H9 (cell line): Measurements from ENCODE around the gene ELAVL1. TPM values are rescaled to one million over a fixed set of nuclear protein-coding genes. Genes with fewer than 3 reads are reported as not detected.

ENCODE experiments used
- DNase-seq: peaks from one replicate; pipeline ENCODE4 v3.0.0-alpha.2; 2017
- H2AFZ ChIP-seq: one replicate; pipeline ENCODE4 v1.6.1; 2013; ENCODE audit warnings: mild to moderate bottlenecking, low read length, control low read depth, moderate library complexity
- H2AK5ac ChIP-seq: 2 replicates; pipeline ENCODE4 v1.6.1; 2013; ENCODE audit warnings: low read length, control low read depth, mixed read lengths; ENCODE audit not compliant: insufficient read length
- H2BK120ac ChIP-seq: one replicate; pipeline ENCODE4 v1.6.1; 2013; ENCODE audit warnings: low read depth, mild to moderate bottlenecking, low read length, control low read depth, inconsistent platforms; ENCODE audit not compliant: poor library complexity, severe bottlenecking
- H2BK12ac ChIP-seq: 2 replicates; pipeline ENCODE4 v1.6.1; 2013; ENCODE audit warnings: low read length, control low read depth, mixed read lengths, low read depth; ENCODE audit not compliant: insufficient read length
- H2BK15ac ChIP-seq: 2 replicates; pipeline ENCODE4 v1.6.1; 2013; ENCODE audit warnings: low read depth, low read length, control low read depth
- H2BK20ac ChIP-seq: one replicate; pipeline ENCODE4 v1.6.1; 2013; ENCODE audit warnings: low read depth, mild to moderate bottlenecking, low read length, control low read depth, inconsistent platforms; ENCODE audit not compliant: poor library complexity, severe bottlenecking
- H2BK5ac ChIP-seq: 2 replicates; pipeline ENCODE4 v1.6.1; 2013; ENCODE audit warnings: low read length, control low read depth, mixed read lengths; ENCODE audit not compliant: insufficient read length
- H3K14ac ChIP-seq: 2 replicates; pipeline ENCODE4 v1.6.1; 2013; ENCODE audit warnings: low read length, control low read depth; ENCODE audit not compliant: insufficient read depth
- H3K18ac ChIP-seq: 2 replicates; pipeline ENCODE4 v1.6.1; 2013; ENCODE audit warnings: low read depth, mild to moderate bottlenecking, mixed read lengths, low read length, control low read depth; ENCODE audit not compliant: insufficient read length
- H3K23ac ChIP-seq: 2 replicates; pipeline ENCODE4 v1.6.1; 2013; ENCODE audit warnings: low read length, control low read depth, mixed read lengths, low read depth; ENCODE audit not compliant: insufficient read length
- H3K23me2 ChIP-seq: 2 replicates; pipeline ENCODE4 v1.6.1; 2013; ENCODE audit warnings: low read depth, mild to moderate bottlenecking, mixed read lengths, low read length, control low read depth; ENCODE audit not compliant: insufficient read length, poor library complexity, severe bottlenecking
- H3K27ac ChIP-seq: 2 replicates; pipeline ENCODE4 v1.5.1; 2013; ENCODE audit warnings: low read length, control low read depth, mixed read lengths, low read depth; ENCODE audit not compliant: insufficient read length
- H3K27me3 ChIP-seq: 2 replicates; pipeline ENCODE4 v1.6.1; 2013; ENCODE audit warnings: low read length, control low read depth, inconsistent platforms; ENCODE audit not compliant: insufficient read depth
- H3K4ac ChIP-seq: 2 replicates; pipeline ENCODE4 v1.6.1; 2013; ENCODE audit warnings: low read depth, mild to moderate bottlenecking, control low read depth, inconsistent platforms, low read length, moderate library complexity
- H3K4me1 ChIP-seq: 2 replicates; pipeline ENCODE4 v1.6.1; 2013; ENCODE audit warnings: low read length, control low read depth, inconsistent platforms; ENCODE audit not compliant: insufficient read depth
- H3K4me2 ChIP-seq: 2 replicates; pipeline ENCODE4 v1.6.1; 2013; ENCODE audit warnings: low read length, control low read depth, mixed read lengths; ENCODE audit not compliant: insufficient read length, insufficient read depth
- H3K56ac ChIP-seq: 2 replicates; pipeline ENCODE4 v1.6.1; 2013; ENCODE audit warnings: low read depth, mild to moderate bottlenecking, mixed read lengths, low read length, control low read depth; ENCODE audit not compliant: insufficient read length
- H3K79me1 ChIP-seq: 2 replicates; pipeline ENCODE4 v1.6.1; 2013; ENCODE audit warnings: low read depth, mild to moderate bottlenecking, moderate library complexity, low read length, control low read depth, inconsistent platforms; ENCODE audit not compliant: insufficient read depth, poor library complexity, severe bottlenecking
- H3K79me2 ChIP-seq: 2 replicates; pipeline ENCODE4 v1.6.1; 2013; ENCODE audit warnings: low read length, control low read depth, inconsistent platforms; ENCODE audit not compliant: insufficient read depth
- H3K9ac ChIP-seq: 2 replicates; pipeline ENCODE4 v1.6.1; 2013; ENCODE audit warnings: low read length, control low read depth, mixed read lengths; ENCODE audit not compliant: insufficient read length; ENCODE audit errors: extremely low read depth
- H3K9me3 ChIP-seq: one replicate; pipeline ENCODE4 v1.6.1; 2013; ENCODE audit warnings: low read depth, low read length, inconsistent platforms; ENCODE audit not compliant: control insufficient read depth
- H3T11ph ChIP-seq: one replicate; pipeline ENCODE4 v1.6.1; 2013; ENCODE audit warnings: mild to moderate bottlenecking, low read length, control low read depth, inconsistent platforms
- H4K20me1 ChIP-seq: one replicate; pipeline ENCODE4 v1.6.1; 2013; ENCODE audit not compliant: control insufficient read depth, insufficient read length, insufficient read depth
- H4K5ac ChIP-seq: 2 replicates; pipeline ENCODE4 v1.6.1; 2013; ENCODE audit warnings: low read depth, mild to moderate bottlenecking, mixed read lengths, low read length, control low read depth; ENCODE audit not compliant: insufficient read length
- H4K8ac ChIP-seq: replicated peaks from 2 replicates; pipeline ENCODE4 v1.6.1; 2013; ENCODE audit warnings: low read length, control low read depth, mixed read lengths, low read depth; ENCODE audit not compliant: insufficient read length
- H4K91ac ChIP-seq: 2 replicates; pipeline ENCODE4 v1.6.1; 2013; ENCODE audit warnings: low read depth, mild to moderate bottlenecking, moderate library complexity, mixed read lengths, low read length, control low read depth; ENCODE audit not compliant: insufficient read length
- H3K27ac Mint-ChIP-seq, 3 experiments: 2 replicates in 2 of 3; 3 replicates in 1 of 3; pipeline ENCODE4 v1.8.0; 2020 to 2021; ENCODE audit warnings: mixed read lengths in 3 of 3, mild to moderate bottlenecking in 1 of 3, moderate library complexity in 1 of 3
- H3K27me3 Mint-ChIP-seq: 2 replicates; pipeline ENCODE4 v1.8.0; 2021; ENCODE audit warnings: low read depth, mild to moderate bottlenecking, moderate library complexity, mixed read lengths
- H3K36me3 Mint-ChIP-seq, 3 experiments: 2 replicates in 2 of 3; 3 replicates in 1 of 3; pipeline ENCODE4 v1.8.0; 2020 to 2021; ENCODE audit warnings: low read depth in 3 of 3, mixed read lengths in 3 of 3; ENCODE audit not compliant: insufficient read depth in 1 of 3
- H3K4me1 Mint-ChIP-seq, 2 experiments: 2 replicates each; pipeline ENCODE4 v1.8.0; 2020; ENCODE audit warnings: mixed read lengths in 2 of 2
- H3K4me3 Mint-ChIP-seq, 2 experiments: 2 replicates in 1 of 2; 3 replicates in 1 of 2; pipeline ENCODE4 v1.8.0; 2020 to 2021; ENCODE audit warnings: mild to moderate bottlenecking in 2 of 2, mixed read lengths in 2 of 2, moderate library complexity in 1 of 2
- H3K9me3 Mint-ChIP-seq, 2 experiments: 2 replicates in 1 of 2; 3 replicates in 1 of 2; pipeline ENCODE4 v1.8.0; 2020; ENCODE audit warnings: mild to moderate bottlenecking in 2 of 2, mixed read lengths in 2 of 2, moderate library complexity in 1 of 2
- CTCF ChIP-seq: fragments of 200-600 bp; sonication (generic); conservative IDR thresholded peaks from 3 replicates; pipeline ENCODE4 v1.8.0; 2021; ENCODE audit warnings: antibody characterized with exemption, mild to moderate bottlenecking
- WGBS: extraction: QIAGEN DNeasy Blood & Tissue Kit; methylation state at CpG from one replicate; pipeline ENCODE4 v1.1.7; 2013; ENCODE audit warnings: missing lambda C conversion rate, low lambda C conversion rate, mixed read lengths; ENCODE audit not compliant: insufficient read length; ENCODE audit errors: extremely low coverage; 5-methylcytosine and 5-hydroxymethylcytosine counted together
- total RNA-seq: library from RNA; stranded (reverse); gene quantifications from 2 replicates; pipeline ENCODE4 v1.2.1, GENCODE V29; 2021

The ELAVL1 gene
- total RNA-seq, 1 experiment from 2014 or later: 149 TPM

DNA sequence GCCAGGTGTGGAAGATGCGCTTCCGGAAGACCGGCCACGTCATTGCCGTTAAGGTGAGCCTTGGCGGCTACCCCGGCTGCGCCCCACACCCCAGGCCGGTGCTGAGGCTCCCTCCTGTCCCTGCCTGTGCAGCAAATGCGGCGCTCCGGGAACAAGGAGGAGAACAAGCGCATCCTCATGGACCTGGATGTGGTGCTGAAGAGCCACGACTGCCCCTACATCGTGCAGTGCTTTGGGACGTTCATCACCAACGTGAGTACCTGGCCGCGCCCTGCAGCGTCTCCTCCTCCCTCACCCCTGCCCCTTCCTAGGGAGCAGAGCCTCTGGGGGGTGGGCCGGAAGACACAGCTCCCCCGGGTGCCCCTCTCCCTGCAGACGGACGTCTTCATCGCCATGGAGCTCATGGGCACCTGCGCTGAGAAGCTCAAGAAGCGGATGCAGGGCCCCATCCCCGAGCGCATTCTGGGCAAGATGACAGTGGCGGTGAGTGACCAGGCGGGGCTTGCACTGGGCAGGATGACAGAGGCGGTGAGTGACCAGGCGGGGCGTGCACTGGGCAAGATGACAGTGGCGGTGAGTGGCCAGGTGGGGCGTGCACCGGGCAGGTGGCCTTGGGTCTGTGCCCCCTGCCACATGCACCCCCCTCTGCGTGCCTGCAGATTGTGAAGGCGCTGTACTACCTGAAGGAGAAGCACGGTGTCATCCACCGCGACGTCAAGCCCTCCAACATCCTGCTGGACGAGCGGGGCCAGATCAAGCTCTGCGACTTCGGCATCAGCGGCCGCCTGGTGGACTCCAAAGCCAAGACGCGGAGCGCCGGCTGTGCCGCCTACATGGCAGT lies 94.9 kb downstream of the ELAVL1 start:
- no CpG with 5 or more reads among the region's 54 CpGs for WGBS
- H3K9me3 Mint-ChIP-seq: no peaks in the 10 kb centered on the region
- Histone ChIP-seq H4K5ac (no peak overlapping the region), H3K4ac (no peak overlapping the region), H2BK20ac (no peak overlapping the region), H3K79me2 (no peaks in the 10 kb centered on the region; the same call in 1 of the 2 replicates), H3K18ac (no peak overlapping the region), H4K20me1 (no peaks in the 10 kb centered on the region), H2AFZ (no peak overlapping the region), H3K56ac (no peak overlapping the region), H3T11ph (no peak overlapping the region), H3K9me3 (no peaks in the 10 kb centered on the region), H3K4me1 (no peaks in the 10 kb centered on the region), H2BK5ac (no peak overlapping the region), H2AK5ac (no peak overlapping the region), H3K27ac (no peak overlapping the region), H4K8ac (no peak overlapping the region), H3K14ac (no peak overlapping the region), H4K91ac (no peak overlapping the region), H2BK12ac (no peak overlapping the region), H2BK15ac (no peak overlapping the region), H3K23ac (no peak overlapping the region), H3K4me2 (no peak overlapping the region), H3K9ac (no peak overlapping the region), H3K79me1 (no peaks in the 10 kb centered on the region), H3K23me2 (peaks cover 3% of the 10 kb centered on the region), H2BK120ac (no peak overlapping the region), H3K27me3 (peaks cover 4% of the 10 kb centered on the region; the same call in 1 of the 2 replicates)
- peaks cover 17% of the 10 kb centered on the region for H3K27me3 Mint-ChIP-seq
- H3K4me3 Mint-ChIP-seq: no peak overlapping the region
- H3K4me1 Mint-ChIP-seq: peaks cover 4 to 5% of the 10 kb centered on the region in 2 experiments; a peak in 3 of 4 replicates
- no peak overlapping the region for H3K27ac Mint-ChIP-seq
- H3K36me3 Mint-ChIP-seq: peaks cover 15 to 35% (median 31%) of the 10 kb centered on the region in 3 experiments; a peak in 6 of 7 replicates
- TF ChIP-seq CTCF: no peak
- no peak for DNase-seq
